ENCODE data around the gene MRTFA.
"Not testable (repeated sequence)": the region's sequence is repeated elsewhere in the genome, so short reads cannot be mapped to it uniquely, and the experiment has no call there.

The MRTFA gene

DNA sequence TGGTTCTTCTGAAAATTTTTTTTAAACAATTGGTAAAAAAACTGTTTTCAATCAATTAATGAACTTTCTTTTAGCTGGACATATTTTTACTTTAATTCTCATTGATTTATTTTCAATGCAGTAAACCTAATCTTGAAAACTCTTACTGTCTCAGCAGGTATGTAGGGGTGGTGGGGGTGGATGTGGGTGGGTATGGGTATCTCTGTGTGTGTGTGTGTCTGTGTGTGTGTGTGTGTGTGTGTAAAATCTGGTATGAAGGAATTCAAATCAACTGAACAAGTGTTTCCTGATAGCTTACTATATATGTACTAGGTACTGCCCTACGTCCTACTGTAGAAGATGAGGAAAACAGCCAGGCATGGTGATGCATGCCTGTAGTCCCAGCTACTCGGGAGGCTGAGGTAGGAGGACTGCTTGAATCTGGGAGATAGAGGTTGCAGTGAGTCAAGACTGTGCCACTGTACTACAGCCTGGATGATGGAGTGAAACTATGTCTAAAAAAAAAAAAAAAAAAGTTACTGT, 75.5 kb downstream of the MRTFA start:
- DNase-seq (ENCODE audit: extremely low read depth, low read depth), result no peak
- TF ChIP-seq, protein P1, sequence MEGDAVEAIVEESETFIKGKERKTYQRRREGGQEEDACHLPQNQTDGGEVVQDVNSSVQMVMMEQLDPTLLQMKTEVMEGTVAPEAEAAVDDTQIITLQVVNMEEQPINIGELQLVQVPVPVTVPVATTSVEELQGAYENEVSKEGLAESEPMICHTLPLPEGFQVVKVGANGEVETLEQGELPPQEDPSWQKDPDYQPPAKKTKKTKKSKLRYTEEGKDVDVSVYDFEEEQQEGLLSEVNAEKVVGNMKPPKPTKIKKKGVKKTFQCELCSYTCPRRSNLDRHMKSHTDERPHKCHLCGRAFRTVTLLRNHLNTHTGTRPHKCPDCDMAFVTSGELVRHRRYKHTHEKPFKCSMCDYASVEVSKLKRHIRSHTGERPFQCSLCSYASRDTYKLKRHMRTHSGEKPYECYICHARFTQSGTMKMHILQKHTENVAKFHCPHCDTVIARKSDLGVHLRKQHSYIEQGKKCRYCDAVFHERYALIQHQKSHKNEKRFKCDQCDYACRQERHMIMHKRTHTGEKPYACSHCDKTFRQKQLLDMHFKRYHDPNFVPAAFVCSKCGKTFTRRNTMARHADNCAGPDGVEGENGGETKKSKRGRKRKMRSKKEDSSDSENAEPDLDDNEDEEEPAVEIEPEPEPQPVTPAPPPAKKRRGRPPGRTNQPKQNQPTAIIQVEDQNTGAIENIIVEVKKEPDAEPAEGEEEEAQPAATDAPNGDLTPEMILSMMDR (IDR thresholded peaks at IDR 0.05; ENCODE audit: low read depth, low read length, missing control alignments), result no peak
- no peak overlapping the region for H3K4me3 ChIP-seq (replicated peaks; ENCODE audit: low read depth, low read length)

DNA sequence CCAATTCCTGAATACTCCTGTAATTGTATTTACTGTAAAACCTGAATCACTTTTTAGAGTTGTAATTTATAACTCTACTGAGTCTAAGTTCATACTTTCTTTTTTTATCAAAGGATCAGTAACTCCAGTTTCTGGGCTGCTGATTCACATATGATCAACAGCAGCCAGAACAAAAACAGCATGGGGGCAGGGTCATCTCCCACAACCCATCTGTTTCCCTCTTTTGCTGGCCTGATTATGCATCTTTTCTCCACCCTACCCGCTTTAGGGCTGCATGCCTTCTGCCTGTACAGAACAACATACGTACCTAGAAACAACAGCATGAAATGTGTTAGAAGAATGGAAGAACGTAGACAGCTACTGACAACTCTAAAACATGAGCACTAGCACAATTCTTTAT, 76.0 kb downstream of the MRTFA start:
- TF ChIP-seq, protein P1 (IDR thresholded peaks at IDR 0.05; ENCODE audit: low read depth, low read length, missing control alignments), result no peak
- no peak overlapping the region for H3K4me3 ChIP-seq (replicated peaks; ENCODE audit: low read depth, low read length)
- peak; percentile 12 for DNase-seq (ENCODE audit: extremely low read depth, low read depth)

DNA sequence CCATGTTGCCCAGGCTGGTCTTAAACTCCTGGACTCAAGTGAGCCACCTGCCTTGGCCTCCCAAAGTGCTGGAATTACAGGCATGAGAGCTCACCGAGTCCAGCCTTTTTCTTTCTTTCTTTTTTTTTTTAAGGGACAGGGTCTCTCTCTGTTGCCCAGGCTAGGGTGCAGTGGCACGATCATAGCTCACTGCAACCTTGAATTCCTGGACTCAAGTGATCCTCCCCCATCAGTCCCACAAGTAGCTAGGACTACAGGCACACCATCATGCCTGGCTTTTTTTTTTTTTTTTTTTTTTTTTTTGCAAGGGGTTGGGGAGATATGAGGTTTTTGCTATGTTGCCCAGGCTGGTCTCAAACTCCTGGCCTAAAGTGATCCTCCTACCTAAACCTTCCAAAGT, 78.5 kb downstream of the MRTFA start:
- TF ChIP-seq, protein P1 (IDR thresholded peaks at IDR 0.05; ENCODE audit: low read depth, low read length, missing control alignments), result no peak
- no peak for DNase-seq (ENCODE audit: extremely low read depth, low read depth)
- H3K4me3 ChIP-seq (replicated peaks; ENCODE audit: low read depth, low read length), result no peak overlapping the region

DNA sequence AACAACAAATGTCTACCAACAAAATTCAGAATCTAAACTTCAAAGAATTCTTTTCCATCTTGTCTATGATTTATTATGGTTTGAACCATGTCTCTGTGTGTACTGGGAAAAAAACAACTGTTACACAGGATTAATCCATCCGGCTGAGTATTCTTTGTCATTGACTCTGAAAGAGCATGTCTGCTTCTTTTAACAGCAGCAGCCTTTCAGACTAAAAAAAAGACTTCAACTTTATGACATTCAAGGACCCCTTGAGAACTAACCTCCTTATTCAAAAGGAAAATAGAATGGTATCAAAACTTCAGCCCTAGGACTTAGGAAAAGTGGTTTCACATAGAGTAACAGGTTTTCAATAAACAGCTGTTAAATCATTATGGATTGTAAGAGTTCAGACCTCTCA, 79.9 kb downstream of the MRTFA start:
- H3K4me3 ChIP-seq (replicated peaks; ENCODE audit: low read depth, low read length), result no peak overlapping the region
- TF ChIP-seq, protein P1 (IDR thresholded peaks at IDR 0.05; ENCODE audit: low read depth, low read length, missing control alignments), result no peak
- DNase-seq (ENCODE audit: extremely low read depth, low read depth), result no peak

DNA sequence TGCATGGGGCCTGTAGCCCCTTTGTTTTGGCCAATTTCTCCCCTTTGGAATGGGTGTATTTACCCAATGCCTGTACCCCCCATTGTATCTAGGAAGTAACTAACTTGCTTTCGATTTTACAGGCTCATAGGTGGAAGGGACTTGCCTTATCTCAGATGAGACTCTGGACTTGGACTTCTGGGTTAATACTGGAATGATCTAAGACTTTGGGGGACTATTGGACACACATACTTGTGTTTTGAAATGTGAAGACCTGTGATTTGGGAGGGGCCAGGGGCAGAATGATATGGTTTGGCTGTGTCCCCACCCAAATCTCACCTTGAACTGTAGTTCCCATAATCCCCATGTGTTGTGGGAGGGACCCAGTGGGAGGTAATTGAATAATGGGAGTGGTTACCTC, 82.5 kb downstream of the MRTFA start:
- DNase-seq (ENCODE audit: extremely low read depth, low read depth); H3K4me3 ChIP-seq (replicated peaks; ENCODE audit: low read depth, low read length): not testable (repeated sequence)

DNA sequence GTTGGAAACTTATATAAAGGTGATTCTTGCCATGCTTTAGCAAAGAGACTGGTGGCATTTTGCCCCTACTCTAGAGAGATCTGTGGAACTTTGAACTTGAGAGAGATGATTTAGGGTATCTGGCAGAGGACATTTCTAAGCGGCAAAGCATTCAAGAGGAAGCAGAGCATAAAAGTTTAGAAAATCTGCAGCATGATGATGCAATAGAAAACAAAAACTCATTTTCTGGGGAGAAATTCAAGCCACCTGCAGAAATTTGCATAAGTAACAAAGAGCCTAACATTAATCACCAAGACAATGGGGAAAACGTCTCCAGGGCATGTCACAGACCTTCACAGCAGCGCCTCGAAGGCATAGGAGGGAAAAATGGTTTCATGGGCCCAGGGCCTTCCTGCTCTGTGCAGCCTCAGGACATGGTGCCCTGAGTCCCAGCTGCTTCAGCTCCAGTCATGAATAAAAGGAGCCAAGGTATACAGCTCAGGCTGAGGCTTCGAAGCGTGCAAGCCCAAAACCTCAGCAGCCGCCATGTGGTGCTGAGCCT, 83.4 kb downstream of the MRTFA start:
- H3K4me3 ChIP-seq (replicated peaks; ENCODE audit: low read depth, low read length), result no peak overlapping the region
- DNase-seq (ENCODE audit: extremely low read depth, low read depth), result no peak
- TF ChIP-seq, protein P1 (IDR thresholded peaks at IDR 0.05; ENCODE audit: low read depth, low read length, missing control alignments), result no peak

DNA sequence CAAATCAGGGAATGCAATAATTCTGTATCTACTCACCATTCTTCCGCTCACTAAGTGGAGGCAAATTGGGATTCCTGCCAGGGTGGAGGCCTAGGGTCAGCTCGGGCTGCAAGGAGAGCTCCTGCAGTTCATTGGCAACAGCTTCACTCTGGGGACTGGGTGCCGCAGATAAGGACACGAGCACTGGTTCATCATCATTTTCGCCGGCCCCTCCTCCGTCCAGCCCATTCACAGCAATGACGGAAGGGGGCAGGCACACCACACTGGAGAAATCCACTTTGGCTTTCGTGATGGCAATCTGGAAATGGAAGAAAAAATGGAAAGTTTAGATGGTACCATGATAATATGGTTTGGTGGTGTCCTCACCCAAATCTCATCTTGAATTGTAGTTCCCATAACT, 84.4 kb downstream of the MRTFA start:
- TF ChIP-seq, protein P1 (IDR thresholded peaks at IDR 0.05; ENCODE audit: low read depth, low read length, missing control alignments), result no peak
- no peak overlapping the region for H3K4me3 ChIP-seq (replicated peaks; ENCODE audit: low read depth, low read length)
- no peak for DNase-seq (ENCODE audit: extremely low read depth, low read depth)

All from HFF-Myc (cell line).